ENCODE data around the gene EYS.

DNA sequence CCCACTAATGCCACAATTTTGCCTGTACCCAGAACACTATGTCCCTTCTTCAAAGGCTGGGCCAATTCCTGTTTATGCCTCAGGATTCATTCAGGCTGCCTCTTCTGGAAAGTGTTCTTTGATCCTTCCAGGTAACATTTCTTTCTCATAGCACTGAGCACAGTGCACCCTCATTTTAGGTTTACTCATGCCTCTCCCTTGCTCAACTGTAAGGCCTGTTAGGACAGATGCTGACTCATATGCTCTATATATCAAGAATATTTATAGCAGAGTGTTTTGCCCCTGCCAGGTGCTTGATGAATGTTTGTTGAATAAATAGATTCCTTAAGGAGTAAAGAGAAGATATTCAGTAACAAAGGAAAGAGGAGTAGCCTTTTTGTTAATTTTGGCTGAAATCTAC is 1807.5 kb downstream of the EYS start:
- TF ChIP-seq EZH2 (optimal IDR thresholded peaks at IDR 0.05; ENCODE audit: low read depth, low read length), result no peak
- no peak for TF ChIP-seq CTCF (IDR thresholded peaks at IDR 0.05; ENCODE audit: low read length)

Data from MM.1S (cell line).